GM18867 (cell line): ENCODE data around the gene TCTN2.

Experiments used
- ATAC-seq: cut with Tn5 transposase; IDR thresholded peaks from one replicate; pipeline ENCODE4 v1.9.1; 2021; ENCODE audit warnings: mild to moderate bottlenecking, moderate library complexity; ENCODE audit not compliant: unreplicated experiment

TCTN2 gene

GRCh38 chr12:123734268-123734667 is 63.4 kb downstream of the TCTN2 start:
- ATAC-seq = no peak

DNA sequence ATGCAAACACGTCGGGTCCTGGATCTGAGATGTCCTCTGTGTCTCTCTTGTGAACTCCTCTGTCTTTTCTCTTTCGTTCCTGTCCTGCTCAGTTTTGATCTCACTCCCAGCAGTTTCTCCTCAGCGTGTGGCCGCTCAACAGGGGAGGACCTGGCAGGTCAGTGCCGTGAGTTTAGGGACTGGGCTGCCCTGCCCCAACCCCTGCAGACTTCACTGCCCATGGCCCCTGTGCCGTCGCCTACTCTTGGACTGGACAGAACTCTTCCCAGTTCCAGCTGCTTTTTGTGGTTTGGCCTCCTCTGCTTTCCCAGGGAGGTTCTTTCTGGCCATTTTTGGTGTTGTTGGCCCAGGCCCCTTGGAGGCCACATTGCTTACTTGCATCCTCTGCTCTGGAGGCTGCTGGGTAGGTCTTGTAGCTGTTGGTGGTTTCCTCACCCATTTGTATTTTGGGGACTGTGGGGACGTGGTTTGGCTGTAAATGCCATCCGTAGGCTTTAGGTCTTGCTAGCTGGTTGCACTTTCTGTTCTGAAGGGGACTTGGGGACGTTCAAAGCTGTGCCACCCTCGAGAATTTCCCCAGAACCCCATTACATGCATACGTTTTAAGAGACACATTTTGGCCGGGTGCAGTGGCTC is 71.1 kb downstream of the TCTN2 start:
- ATAC-seq = no peak

- no peak for ATAC-seq
These were observed 72.1 kb downstream of the TCTN2 start for GRCh38 chr12:123743002-123743401.

DNA sequence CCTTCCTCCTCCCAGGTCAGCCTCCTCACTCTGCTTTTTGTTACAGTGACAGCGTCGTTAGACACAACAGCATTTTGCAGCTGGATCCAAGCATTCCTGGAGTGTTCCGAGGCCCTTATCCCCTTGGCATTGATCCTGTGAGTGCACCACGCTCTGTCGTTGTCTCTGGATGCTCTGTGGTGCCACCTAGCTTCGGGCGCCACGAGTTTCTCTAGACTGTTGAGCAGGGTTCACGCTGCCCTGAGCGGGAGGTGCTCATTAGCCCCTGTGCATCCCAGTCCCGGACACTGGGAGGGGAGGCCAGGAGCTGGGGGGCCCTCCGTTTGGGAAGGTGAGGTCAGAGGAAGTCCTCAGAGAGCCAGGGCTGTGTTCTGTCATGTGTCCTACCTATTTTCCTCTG is 73.9 kb downstream of the TCTN2 start:
- ATAC-seq = no peak

- no peak for ATAC-seq
These were observed 76.4 kb downstream of the TCTN2 start for GRCh38 chr12:123747309-123747708.

DNA sequence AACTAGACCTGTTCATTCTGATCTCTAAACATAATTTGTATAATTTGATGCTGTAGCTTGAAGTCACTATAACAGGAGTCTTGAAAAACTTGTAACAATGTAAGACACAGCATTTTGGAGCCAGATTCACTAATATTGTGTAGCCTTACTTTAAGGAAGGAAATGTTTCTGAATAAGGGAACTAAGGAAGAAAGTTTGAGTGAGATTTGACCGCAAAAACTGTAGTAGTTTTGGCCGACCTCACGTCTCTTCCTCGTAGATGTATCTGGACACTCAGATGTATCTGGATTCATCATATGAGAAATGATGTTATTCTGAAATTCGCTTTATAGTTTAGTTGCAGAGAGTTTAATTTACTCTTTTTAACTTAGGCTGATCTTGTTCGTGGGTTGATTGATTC is 77.2 kb downstream of the TCTN2 start:
- ATAC-seq = no peak

DNA sequence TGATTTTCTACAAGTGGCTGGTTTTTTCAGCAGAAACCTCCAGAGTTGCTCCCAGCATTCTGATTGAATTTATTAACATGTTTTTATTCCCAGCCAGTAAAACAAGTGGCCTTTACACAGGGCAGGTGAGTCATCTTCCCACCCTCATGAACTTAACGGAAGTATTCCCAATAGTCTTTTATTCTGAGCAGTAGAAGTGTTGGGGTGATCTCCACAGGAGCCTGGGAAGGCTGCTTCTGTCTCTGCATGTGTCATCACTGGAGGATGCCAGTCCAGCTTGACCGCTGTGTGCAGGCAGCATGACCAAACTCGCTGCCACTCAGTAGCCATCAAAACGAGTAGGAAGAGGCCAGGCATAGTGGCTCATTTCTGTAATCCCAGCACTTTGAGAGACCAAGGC is 77.7 kb downstream of the TCTN2 start:
- no peak for ATAC-seq

DNA sequence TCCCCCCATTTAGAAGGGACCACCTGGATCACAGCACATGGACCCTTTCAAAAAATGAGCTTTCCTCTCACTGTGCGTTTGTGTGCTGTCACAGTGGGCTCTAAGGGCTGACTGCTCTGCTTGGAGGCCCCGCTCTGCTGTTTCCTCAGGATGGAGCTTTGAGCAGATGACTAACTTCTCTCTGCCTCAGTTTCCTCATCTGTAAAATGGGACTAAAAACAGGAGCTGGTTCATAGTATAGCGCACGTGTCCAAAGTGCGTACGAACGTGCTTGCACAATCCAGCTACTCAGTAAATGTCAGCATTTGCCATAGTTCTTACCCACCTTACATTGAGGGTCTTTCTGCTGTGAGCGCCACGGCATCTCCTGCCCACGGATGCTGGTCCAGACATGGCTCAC is 78.4 kb downstream of the TCTN2 start:
- no peak for ATAC-seq

GRCh38 chr12:123750159-123750656 is 79.3 kb downstream of the TCTN2 start:
- ATAC-seq = no peak

- ATAC-seq = no peak
These were observed 81.1 kb downstream of the TCTN2 start for GRCh38 chr12:123752046-123752445.

DNA sequence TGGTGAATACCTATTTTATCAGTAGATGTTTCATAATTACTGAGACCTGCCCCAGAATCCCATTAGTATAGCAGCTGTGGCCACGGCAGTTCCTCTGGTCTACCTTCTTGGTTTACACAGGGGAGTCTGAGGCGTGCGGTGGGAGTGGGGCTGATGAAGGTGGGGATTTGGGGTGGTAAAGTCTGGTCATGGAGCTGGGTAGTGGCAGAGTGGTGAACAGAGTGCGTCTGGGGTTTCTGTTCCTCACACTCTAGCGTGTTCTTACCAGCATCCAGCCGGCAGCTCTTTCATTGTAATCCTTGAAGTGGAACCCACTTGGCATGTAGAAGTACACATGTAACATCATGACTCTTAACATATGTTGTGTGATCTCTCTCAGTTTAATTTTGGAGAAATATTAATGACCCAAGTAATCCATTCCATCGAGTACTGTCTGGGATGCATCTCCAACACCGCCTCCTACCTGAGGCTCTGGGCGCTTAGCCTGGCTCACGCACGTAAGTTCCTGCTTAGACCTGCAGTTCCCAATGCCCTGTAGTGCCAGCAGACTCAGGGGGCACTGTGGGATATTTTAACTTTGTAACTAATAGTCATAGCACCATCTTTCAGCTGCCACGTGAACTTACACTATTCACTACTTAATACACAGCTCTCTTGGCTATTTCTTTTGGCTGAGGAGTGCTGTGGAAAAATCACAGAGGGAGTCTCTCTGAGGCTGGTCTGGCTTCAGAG is 83.3 kb downstream of the TCTN2 start:
- no peak for ATAC-seq

DNA sequence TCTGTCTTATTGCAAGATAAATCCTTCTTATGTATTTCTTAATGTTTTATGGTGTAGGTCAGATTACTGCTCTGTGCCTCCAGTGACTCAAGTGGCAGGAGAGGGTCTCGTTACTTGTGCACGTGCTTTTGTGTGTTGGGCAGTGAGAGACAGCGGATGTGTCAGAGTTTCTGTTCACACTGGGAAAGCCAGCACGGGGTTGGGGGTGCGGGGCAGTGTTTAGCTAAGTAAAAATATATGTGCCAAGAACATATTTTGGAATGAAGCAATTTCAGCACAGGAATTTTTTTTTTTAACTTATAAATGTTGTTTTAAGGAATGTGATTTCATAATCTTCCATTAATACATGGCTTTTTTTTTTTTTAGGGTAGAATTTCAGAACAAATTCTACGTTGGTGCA is 86.6 kb downstream of the TCTN2 start:
- no peak for ATAC-seq
